Skin epidermis (tissue), 12 donors: ENCODE data around the gene EPSTI1.
"Not testable (repeated sequence)": the region's sequence is repeated elsewhere in the genome, so short reads cannot be mapped to it uniquely, and the experiment has no call there.

Source experiments
- H3K27ac ChIP-seq, 21 experiments: fragments of 200-600 bp; sonication (generic) in 11 of 21; one replicate each; pipeline ENCODE4 v1.5.0; 2020; ENCODE audit warnings: mild to moderate bottlenecking in 3 of 21, inconsistent platforms in 2 of 21, moderate library complexity in 2 of 21
- H3K4me3 ChIP-seq, 7 experiments: fragments of 200-600 bp; sonication (generic) in 2 of 7; one replicate each; pipeline ENCODE4 v1.5.0; 2020; ENCODE audit warnings: inconsistent platforms in 2 of 7, mild to moderate bottlenecking in 2 of 7, moderate library complexity in 1 of 7

EPSTI1 gene

DNA sequence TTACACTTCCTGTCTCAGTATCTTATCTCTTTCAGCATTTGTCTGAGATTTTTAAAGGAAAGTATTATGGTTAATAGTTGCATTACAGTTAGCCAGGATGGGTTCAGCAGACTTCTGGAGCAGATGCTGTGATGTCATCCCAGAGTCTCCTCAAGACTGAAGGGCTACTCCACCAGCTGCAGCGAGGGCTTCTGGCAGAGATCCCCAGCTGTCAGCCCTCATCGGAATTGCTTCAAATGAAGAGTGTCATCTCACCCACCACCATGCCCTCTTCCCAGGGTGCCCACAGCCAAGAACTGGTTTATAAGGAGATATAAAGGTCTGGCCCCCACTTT is 126.3 kb downstream of the EPSTI1 start:
- no peak overlapping the region for H3K4me3 ChIP-seq
- H3K27ac ChIP-seq: no peak overlapping the region

- Histone ChIP-seq H3K27ac (no peak overlapping the region), H3K4me3 (no peak overlapping the region)
These were observed 126.9 kb downstream of the EPSTI1 start for GRCh38 chr13:42864952-42865767.

- H3K4me3 ChIP-seq, H3K27ac ChIP-seq: not testable (repeated sequence)
These were observed 129.7 kb downstream of the EPSTI1 start for GRCh38 chr13:42862370-42862769.

DNA sequence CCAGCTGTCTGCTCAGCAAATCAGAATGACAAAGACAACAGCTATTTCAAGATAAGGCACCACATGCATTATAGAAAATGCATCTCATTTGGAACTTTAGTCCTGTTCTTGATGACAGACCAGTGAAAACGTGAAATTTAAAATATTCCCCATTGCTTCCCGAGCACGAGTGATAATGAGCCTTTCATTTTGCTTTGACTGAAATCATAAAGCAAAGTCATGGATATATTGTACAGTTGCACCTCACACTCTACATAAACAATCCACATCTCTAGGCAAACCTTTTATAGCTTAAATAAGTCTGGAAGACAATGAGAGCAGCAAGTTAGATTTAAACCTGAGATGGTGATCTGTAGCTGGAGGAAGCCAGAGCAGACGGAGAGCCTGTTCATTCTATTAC is 131.6 kb downstream of the EPSTI1 start:
- H3K27ac ChIP-seq: no peak overlapping the region
- H3K4me3 ChIP-seq: no peak overlapping the region

DNA sequence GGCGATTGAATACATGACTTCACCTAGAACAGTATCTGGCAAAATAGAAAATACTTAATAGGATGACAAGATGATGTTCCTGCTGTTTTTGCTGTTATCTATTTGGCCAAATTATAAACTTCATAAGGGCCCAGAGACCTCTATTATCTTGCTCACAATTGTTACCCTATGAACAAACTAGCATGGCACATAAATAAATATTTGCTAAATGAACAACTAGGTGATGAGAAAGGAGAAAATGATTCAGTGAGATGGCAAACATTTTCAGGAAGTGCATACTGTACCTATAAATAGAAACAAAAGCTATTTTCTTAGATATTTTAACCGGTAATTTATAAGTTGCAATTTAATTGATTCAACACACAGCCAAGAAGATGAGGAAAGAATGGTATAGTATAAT is 132.3 kb downstream of the EPSTI1 start:
- no peak overlapping the region for H3K27ac ChIP-seq
- no peak overlapping the region for H3K4me3 ChIP-seq

- H3K4me3 ChIP-seq: no peak overlapping the region
- H3K27ac ChIP-seq: no peak overlapping the region
These were observed 136.6 kb downstream of the EPSTI1 start for GRCh38 chr13:42855410-42855809.

- no peak overlapping the region for H3K27ac ChIP-seq
These were observed 139.9 kb downstream of the EPSTI1 start for GRCh38 chr13:42852136-42852535.

DNA sequence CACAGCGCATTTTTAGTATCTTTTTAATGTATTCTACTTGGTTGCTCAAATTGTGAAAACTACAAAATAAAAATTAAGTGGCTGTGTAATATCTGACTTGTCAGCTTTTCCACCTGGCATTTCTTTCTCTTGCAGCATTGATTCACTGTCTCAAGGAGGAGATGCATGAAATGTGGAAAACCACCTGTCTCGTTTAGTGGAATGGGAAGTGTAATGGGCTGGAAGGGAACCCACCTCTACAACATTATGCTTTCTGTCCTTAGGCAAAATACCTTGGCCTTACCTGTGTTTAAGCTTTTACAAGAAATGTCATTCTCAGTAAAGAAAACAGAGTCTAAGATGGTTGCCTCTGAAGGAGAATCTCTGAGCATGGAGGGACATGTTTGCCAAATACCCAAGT is 142.8 kb downstream of the EPSTI1 start:
- no peak overlapping the region for H3K4me3 ChIP-seq
- no peak overlapping the region for H3K27ac ChIP-seq

More at GRCh38 chr13:42852136-42852535, 139.9 kb downstream of the EPSTI1 start:
- no peak overlapping the region for H3K4me3 ChIP-seq

GRCh38 chr13:42847891-42848663 is 144.0 kb downstream of the EPSTI1 start:
- no peak overlapping the region for H3K27ac ChIP-seq
- no peak overlapping the region for H3K4me3 ChIP-seq

GRCh38 chr13:42836930-42837690 is 154.9 kb downstream of the EPSTI1 start:
- no peak overlapping the region for H3K4me3 ChIP-seq

More at GRCh38 chr13:42836930-42837690, 154.9 kb downstream of the EPSTI1 start:
- H3K27ac ChIP-seq: peak overlapping the region in 3 of 21 experiments; percentile 1 to 50 (median 23)
